ENCODE measurements around the gene AFF3.

The AFF3 gene

DNA sequence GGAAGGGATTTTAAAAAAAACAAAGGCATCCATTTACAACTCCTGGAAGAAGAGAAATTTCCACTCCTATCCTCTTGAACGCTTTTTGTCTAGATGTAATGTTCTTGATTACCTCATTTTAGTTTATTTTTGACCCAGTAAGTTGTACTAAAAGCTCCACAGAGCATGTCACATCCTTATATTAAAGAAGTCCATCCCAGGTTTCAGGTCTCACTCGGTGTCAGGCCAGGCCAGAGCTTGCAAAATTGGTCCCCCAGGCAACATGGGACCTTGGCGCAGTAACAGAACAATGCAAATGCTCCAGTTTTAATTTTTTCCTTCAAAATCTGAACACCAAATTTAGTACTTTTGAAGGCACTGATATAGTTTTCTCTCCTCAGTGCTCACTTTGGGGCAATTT is 434.2 kb downstream of the AFF3 start:
- DNase-seq (ENCODE audit: low read depth in 2 of 2) = no peak

DNA sequence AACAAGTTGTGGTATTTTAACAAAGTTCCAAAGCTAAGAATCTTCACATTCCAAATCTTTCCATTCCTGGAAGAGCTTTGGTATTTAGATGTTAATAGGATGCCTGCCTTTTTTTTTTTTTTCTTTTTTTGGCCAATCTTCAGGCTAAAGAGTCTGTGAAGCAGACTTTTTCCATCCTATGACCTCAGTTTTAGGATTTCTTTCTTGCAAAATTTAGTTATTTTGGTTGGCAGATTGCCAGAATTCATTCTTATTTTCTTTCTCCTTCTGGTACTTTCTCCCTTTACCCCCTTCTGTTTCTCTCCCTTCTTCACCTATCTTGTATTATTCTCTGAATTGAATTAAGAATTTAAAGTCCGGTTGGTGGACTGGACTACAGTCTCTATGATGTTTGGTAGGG is 434.8 kb downstream of the AFF3 start:
- no peak for DNase-seq (ENCODE audit: low read depth in 2 of 2)

DNA sequence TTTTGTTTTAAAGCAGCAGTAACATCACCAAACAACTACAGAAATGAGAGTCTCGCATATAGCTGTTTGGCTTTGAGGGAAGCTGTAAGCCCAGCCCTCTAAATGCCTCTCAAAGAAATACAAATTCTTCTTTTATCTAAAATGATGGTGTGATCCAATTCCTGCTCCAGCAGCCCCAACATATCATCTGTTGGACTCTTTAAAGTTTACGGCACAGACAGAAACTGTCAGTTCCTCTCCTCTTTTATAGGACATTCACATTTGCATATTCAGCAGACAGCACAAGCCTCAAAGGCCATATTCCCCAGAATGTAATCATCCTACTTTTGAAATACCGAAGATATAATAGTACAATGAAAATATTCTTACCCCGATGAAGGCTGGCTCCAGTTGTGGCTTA is 435.7 kb downstream of the AFF3 start:
- DNase-seq (ENCODE audit: low read depth in 2 of 2) = no peak

DNA sequence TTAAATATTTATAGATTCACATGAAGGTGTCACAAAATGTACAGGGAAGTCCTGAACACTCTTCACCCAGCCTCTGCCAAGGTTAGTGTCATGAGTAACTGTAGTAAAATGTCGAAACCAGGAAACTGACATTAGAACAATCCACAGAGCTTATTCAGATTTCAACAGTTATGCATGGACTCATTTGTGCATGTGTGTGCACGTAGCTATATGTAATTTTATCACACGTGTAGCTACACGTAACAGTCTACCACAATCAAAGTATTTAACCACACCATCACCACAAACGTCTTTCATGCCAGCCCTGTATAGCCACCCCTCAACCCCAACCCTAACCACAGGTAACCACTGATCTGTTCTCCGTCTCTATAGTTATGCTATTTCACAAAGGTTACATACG is 440.9 kb downstream of the AFF3 start:
- no peak for DNase-seq (ENCODE audit: low read depth in 2 of 2)

DNA sequence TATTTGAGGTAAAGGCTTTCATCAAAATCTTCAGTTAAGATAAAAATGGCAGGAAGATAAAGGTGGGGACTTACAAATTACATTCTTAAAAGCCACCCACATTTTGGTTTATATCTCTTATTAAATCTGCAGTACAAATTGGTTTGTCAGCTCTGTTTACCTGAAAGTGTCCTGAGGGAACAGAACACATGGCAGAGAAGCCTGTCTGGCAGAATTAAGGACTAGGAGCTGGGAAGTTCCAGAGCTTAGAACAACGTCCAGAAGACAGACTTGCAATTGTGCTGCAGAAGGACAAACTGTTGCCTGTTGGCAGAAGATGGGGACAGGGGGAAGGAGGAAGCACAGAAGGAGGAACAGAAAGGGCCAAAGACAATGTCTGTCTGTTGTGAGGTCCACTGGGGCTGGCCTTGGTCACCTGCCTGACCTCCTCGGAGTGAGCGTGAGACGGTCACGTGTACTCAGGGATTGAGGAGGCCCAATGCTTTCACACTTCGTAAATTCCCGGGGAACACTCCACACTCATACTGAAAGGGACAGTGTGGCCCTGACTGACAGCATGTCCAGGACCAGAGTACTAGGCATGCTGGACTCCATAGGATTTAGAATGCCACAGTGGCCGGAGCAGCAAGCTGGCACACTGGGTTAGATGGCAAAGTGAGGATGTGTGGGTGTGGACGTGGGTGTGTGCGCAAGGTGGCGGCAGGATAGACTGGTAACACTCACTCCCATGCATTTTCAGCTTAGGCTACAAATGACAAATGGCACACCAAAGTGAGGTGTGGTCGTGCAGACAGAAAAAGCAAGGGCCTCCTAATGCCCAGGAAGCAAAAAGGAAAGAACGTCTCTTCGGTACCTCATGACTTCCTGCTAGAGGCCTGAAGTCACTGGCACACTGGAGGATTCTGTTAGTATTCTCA is 441.6 kb downstream of the AFF3 start:
- DNase-seq (ENCODE audit: low read depth in 2 of 2) = no peak

DNA sequence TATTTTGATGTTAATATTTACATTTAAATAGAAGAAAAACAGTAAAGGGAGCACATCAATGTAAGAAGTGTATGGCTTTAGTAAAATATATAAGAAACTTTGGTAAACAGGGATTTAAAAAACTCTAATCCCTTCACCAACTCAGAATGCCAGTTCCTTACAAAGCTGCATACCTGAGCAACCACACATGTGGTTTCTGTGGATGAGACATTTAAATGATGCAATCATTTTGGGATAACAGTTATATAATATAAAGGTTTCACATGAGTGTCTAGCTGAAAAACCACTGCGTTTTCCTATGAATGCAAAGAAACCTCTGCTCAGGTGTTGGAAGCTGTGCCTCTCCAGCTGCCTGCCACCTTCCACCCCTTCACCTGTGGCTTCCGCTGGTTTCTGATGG is 443.5 kb downstream of the AFF3 start:
- DNase-seq (ENCODE audit: low read depth in 2 of 2) = no peak

DNA sequence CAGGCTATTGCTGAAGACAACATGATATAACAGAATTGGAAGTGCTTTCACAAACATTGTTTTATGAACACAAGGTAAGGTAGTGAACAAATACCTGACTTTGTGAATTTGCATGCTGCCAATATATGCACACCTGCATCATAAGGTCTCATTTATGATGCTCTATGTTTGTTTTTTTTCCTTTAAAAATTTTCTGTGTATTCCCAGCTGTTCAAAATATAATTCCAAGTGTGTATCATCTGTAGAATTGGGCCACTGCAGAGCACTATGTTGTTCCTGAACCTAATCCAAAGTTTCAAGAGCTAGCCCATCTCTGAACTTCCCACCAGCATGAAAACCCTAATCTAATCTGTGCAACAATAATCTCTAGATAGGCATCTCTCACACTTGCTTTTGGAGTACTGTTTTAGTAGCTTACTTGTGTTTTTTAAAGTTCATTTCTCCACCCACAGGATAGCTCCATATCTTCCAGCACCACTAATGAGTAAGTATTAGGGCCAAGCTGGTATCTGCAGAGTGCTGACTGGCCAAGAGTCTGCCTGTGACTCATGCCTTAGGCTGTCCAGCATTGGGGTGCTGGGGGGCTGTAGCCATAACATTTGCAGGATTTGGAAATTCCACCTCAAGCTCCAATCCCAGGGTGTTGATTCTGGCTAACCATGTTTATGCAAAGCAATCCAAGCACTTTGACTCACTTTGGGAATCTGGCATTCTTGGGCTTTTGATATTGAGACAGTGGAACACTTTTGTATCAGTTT is 444.4 kb downstream of the AFF3 start:
- DNase-seq (ENCODE audit: low read depth in 2 of 2) = no peak

DNA sequence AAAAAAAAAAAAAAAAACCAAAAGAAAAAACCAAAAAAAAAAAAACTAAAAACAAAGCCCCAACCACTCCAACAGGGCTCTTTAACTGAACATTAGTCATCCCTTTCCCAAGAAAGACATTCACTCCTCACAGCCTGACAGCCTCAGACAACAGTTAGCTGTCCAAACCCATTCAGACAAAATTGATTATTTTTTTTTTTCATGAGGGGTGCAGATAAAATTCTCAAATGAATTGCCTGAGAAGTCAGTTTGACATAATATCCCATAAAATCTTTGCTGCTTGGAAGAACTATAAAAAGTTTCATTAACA is 446.5 kb downstream of the AFF3 start:
- DNase-seq (ENCODE audit: low read depth in 2 of 2) = no peak

DNA sequence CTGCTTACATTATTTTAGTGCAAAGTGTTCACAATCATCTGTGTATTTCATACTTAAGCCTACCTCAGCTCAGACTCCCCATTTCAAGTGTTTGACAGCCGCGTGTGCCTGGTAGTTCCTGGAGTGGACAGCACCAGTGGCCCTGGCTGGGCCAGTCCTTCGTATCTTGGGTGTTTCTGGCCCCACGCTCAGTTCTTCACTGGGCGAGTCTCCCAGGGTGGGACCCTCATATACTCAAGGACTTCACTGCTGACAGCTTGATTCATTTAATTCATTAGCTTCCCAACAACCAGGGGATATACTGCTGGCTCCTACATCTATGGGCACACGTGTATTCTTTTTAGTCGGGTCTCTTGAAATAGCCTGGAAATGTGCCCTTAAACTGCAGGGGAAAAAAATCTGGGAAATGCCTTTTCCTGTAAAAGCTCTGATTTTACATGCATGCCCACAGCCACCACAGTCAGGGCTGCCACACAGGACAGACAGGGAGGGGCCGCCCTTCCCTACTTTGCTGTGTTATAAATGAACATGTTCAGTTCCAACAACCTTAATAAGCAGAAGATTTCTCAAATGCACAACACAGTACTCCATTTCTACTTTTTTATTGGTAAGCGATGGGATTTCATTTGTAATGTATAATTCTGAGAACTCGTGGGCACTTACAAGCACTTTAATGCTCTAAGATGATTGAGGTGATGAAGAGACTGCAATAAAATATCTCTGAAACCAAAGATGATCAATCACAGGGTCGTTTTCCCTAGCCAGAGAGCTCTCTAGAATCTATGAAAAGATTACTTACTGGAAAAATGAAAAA is 447.1 kb downstream of the AFF3 start:
- DNase-seq (ENCODE audit: low read depth in 2 of 2) = no peak

DNA sequence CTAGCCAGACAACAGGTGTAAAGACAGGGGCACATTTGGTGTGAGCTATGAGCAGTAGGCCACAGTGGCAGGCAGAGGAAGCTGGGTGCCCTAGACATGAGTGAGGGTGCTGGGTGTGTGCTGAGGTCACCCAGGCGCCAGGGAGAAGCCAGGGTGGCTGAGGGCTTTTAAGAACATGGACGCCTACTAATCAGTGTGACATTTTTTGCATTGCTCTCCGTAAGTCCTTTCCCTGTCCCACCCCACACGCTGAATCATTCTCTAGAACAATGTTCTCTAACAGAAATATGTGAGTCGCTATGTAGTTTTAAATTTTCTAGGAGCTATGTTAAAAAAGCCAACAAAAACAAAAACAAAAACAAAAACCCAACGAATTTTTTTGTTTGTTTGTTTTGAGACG is 448.1 kb downstream of the AFF3 start:
- DNase-seq (ENCODE audit: low read depth in 2 of 2) = no peak

DNA sequence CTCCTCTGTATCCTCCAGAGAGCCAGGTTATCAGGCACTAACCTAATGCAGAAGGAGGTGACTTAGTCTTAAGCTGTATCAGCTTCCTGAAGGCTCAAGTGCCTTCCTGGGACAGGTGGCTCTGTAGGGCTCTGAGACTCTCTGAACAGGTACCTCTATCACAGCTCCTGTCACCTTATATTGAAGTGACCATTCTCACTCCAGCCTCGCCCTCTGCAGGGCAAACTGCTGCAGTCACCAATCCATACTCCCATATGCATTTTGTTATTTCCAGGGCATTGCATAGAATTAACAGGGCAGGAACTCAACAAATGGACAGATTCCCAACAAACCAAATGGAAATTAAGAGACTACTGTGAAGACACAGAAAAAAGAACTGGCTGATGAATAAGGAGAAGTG is 449.6 kb downstream of the AFF3 start:
- DNase-seq (ENCODE audit: low read depth in 2 of 2) = no peak

DNA sequence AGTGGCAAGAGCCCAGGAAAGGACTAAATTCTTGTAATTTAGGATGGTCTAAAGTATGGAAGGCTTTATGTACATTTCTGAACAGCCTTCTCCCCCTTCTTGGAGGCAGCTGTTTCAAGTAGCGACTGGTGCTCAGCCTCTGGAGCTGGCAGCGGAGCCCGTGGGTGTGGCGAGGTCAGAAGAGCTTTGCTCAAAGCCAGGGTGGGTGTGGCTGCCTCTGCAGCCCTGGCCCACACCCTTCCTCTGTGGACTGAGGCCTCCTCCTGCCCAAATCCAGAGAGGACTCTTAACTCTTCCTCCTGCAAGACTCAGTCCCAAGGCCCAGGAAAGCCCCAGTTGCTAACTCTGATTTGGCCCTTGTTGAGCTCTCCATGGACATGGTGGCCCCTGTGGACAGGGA is 450.5 kb downstream of the AFF3 start:
- no peak for DNase-seq (ENCODE audit: low read depth in 2 of 2)

DNA sequence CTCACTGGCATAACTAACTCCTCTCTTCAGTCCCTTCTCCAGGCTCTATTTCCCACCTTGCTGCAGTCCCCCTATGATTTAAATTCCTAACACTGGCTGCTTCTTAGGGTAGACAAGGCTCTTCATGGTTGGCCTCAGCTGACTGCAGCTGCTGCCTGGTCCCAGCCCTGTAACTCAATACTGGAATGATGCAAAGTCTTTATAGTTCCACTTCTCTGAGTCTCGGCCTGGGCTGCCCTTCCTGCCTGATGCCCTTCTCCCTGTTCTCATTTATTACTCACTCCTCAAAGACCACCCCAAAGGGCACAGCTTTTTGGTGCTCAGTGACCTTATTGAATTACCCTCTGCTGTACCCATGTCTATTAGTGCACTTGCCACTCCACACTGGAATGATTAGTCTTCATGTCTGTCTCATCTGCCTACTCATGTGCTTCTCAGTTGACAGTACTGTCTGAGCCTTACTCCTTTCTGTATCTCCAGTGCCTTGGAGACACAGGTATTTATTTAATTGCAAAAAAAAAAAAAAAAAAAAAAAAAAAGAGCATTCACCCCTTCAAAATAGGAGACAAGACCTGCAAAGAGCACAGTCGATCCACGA is 453.1 kb downstream of the AFF3 start:
- DNase-seq (ENCODE audit: low read depth in 2 of 2) = no peak

DNA sequence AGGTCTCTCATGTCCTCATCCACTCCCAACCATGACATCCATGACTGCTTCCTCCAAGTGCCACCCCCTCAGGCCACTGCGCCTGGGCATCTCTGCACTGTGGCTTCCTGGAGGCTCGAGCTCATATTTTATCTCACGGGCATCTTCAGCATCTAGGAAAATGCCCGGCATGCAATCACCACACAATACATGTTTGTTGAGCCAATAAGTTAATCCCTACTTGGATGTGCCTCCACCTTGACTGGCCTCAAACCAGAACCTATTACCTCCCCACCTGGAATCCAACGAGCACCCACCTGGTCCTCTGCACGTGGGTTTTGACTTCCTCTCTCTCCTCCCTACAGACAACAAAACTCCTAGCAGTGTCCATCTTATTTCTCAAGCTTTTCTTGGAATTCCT is 453.7 kb downstream of the AFF3 start:
- no peak for DNase-seq (ENCODE audit: low read depth in 2 of 2)

DNA sequence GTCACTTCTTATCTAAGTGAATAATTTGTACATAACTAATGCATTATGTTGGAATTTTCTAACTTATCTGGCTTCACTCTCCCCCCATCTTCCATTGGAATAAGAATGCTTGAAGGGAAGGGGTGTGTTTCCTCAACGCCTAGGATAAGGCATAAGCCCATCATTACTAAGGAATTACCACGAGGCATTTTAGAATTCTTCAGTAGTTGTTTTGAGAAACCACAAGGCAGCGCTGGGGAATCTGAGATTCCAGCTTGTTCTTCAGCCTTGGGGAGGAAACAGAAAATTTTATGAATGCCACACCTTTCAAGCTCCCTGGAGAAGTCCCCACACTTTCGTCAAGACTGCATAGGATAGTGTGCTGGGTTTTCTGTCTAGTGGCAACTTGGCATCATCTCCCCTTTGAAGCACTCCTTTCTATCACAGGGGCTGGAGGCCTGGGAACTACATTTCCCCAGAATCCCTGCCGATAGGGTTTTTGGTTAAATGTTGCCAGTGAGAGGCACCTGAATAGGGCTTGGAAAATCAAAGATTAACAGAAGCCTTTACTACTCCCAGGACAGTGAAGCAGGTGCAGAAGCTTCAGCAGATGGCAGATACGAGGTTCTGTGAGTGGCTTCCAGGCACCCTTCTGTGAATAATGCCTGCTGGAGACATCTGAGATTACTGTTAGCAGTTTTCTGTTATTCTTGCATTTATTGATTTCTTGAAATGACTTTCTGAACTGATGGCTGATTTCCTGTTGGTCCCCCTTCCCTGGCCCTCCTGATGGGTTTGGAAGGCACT is 459.9 kb downstream of the AFF3 start:
- DNase-seq (ENCODE audit: low read depth in 2 of 2) = no peak

DNA sequence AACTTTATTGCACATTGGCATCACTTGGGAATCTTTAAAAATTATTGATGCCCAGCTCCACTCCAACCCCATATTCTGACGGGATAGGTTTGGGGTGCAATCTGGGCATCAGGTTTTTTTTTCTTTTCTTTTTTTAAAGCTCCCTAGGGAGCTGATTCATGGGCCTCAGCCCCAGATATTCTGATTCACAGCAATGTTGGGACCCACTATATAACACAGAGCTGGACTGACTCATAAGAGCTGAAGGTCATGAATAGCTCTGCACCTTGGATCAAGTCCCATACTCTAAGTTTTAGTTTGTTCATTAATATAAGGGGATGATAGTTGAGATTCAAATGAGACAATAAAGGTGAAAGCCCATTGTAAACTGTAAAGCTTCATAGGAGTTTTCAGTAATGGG is 461.4 kb downstream of the AFF3 start:
- no peak for DNase-seq (ENCODE audit: low read depth in 2 of 2)

DNA sequence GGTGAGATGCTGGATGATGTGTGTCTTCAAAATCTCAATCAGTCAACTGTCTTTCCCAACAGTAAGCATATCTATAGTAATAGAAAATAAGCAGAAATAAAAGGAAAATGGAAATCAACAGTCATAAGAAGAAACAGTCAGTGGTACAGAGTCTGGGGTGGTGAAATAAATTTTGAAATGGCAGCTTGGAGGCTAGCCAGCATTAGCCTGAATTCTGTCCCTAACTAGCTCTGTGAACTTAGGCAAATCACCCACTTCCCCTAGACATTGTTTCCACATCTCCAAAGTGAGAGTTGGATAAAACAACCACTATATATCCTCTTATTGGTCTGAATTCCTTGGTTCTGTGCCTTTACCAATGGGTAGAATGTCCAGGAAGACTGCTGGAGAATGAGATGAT is 462.9 kb downstream of the AFF3 start:
- no peak for DNase-seq (ENCODE audit: low read depth in 2 of 2)

DNA sequence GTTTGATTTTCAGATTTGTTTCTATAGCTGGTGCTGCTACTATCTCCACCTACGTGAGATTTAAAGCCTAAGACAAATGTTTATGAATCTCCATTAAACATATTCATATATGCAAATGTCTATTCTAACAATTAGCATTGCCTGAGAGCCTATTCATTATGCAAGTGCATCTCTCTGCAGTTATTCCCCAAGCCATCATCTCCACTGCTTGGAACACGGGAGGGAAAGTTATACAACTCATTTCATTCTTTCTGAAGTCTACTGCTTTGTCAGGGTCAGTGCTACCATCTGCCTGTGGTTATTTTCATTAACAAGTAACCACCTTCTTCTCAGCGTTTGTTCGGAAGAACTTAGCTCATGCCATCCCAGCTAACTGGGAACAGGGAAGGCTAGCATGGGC is 463.8 kb downstream of the AFF3 start:
- DNase-seq (ENCODE audit: low read depth in 2 of 2) = no peak

DNA sequence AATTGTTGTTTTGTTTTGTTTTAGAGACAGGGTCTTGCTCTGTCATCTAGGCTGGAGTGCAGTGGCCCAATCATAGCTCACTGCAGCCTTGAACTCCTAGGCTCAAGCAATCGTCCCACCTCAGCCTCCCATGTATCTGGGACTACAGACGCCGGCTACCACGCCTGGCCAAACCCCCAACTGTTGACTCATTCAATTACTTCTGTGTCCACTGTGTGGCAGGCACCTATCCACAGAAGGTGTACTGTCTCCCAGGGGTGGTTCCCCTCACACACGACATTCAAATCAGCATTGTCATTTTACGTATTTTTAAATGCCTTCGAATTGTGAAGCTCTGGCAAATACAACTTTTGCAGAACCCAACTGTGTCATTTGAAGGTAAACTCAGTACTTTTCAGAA is 464.6 kb downstream of the AFF3 start:
- no peak for DNase-seq (ENCODE audit: low read depth in 2 of 2)

DNA sequence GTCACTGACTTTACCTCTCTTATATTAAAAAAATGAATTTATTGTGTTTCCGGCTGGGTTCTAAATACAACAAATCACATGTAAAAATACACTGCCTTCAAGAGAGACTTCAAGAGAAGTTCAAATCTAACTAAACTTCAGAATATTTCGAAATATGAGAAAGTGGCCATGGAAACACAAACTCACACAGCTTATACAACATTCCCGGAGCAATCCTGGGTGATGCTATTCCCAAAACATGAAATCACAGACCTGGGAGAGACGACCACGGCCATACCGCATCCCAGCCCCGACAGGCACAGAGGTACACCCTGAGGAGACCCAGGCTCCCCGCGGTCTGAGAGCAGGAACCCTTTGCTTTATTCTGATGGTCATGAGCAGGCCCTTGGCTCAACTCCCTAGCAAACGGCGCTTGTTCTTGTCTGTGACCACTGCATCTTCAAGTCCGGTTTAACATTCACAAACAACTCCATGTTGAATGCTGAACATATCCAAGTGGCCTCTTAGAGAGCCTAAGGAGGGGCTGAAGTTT is 467.2 kb downstream of the AFF3 start:
- DNase-seq (ENCODE audit: low read depth in 2 of 2) = no peak

DNA sequence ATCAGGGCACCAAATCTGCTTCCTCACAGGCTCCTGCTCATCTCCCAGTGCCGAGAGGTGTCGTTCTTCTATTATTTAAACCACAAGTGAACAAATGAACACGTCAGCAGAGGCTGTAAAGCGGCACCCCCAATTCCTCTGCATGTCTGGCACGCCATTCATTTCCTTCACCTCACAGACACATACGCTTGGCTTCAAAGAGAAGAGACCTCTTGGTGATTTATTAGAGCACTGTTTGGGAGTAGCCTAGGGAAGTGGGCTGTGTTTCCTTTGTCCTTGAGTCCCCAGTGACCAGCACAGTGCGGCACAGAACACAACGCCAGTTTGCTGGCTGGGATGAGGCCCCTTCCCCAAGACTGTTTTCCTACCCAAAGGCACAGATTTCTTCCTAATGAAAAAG is 468.3 kb downstream of the AFF3 start:
- DNase-seq (ENCODE audit: low read depth in 2 of 2) = no peak
